ENCODE data around the gene AASDH. TPM values are rescaled to one million over a fixed set of nuclear protein-coding genes. Genes with fewer than 3 reads are reported as not detected.

AASDH gene
- total RNA-seq, 1 experiment from 2014 or later: 12.6 TPM

- TF ChIP-seq ZSCAN18 (CRISPR knock-in tag; IDR thresholded peaks at IDR 0.05) (no peak), ATF1 (CRISPR knock-in tag; IDR thresholded peaks at IDR 0.05) (no peak), ATF3 (CRISPR knock-in tag; conservative IDR thresholded peaks at IDR 0.05) (no peak), CREB1 (CRISPR knock-in tag; IDR thresholded peaks at IDR 0.05) (no peak)
Measured at GRCh38 chr4:56409511-56410090, 22.3 kb upstream of the AASDH start (continued).

GRCh38 chr4:56408978-56409377 lies 21.7 kb upstream of the AASDH start:
- peak overlapping the region; percentile 78 for H3K27ac Mint-ChIP-seq
- ATAC-seq (no peak), DNase-seq (ENCODE audit: low spot score) (no peak)
- H3K27me3 Mint-ChIP-seq (ENCODE audit: low read depth): no peaks in the 10 kb centered on the region
- H3K4me3 Mint-ChIP-seq: no peak overlapping the region
- H3K4me1 Mint-ChIP-seq: peaks cover 47% of the 10 kb centered on the region
- H3K9me3 Mint-ChIP-seq: no peaks in the 10 kb centered on the region
- peaks cover 36% of the 10 kb centered on the region for H3K36me3 Mint-ChIP-seq
- CTCF ChIA-PET: interaction anchor here (0.6 to 1.6 kb wide), 4 partner anchors 10 to 249 kb away, joined by 3 to 10 read pairs (median 3); partner anchors contain the start of genes PAICS and PPAT
- TF ChIP-seq FOXP4 (CRISPR knock-in tag; IDR thresholded peaks at IDR 0.05) (no peak), USF2 (CRISPR knock-in tag; IDR thresholded peaks at IDR 0.05) (no peak), ZMAT4 (CRISPR knock-in tag; IDR thresholded peaks at IDR 0.05) (no peak), ZNF263 (CRISPR knock-in tag; IDR thresholded peaks at IDR 0.05; ENCODE audit: low read depth) (no peak)
- POLR2A ChIA-PET: interaction anchor here (0.6 to 3.1 kb wide), 2 partner anchors 26 to 27 kb away, joined by 3 to 23 read pairs; partner anchors contain the start of genes PAICS and PPAT

- ChIA-PET CTCF (no interaction called here), POLR2A (interaction anchor here (1.2 kb wide), 1 partner anchor 19 kb away, joined by 6 read pairs; the partner anchor contains the start of gene AASDH)
- Mint-ChIP-seq H3K4me3 (no peak overlapping the region), H3K9me3 (no peaks in the 10 kb centered on the region), H3K4me1 (peaks cover 42% of the 10 kb centered on the region), H3K36me3 (peaks cover 51% of the 10 kb centered on the region), H3K27me3 (ENCODE audit: low read depth) (no peaks in the 10 kb centered on the region), H3K27ac (peak overlapping the region; percentile 78)
- DNase-seq (ENCODE audit: low spot score): no peak
- no peak for ATAC-seq
- TF ChIP-seq CBFB (CRISPR knock-in tag; IDR thresholded peaks at IDR 0.05; ENCODE audit: low read depth): no peak
- no peak for TF ChIP-seq ZNF317 (CRISPR knock-in tag; IDR thresholded peaks at IDR 0.05; ENCODE audit: borderline replicate concordance, low read depth)
- no peak for TF ChIP-seq PRDM15 (CRISPR knock-in tag; IDR thresholded peaks at IDR 0.05)
- TF ChIP-seq ZNF232 (CRISPR knock-in tag; IDR thresholded peaks at IDR 0.05): no peak
- no peak for TF ChIP-seq KAT7 (CRISPR knock-in tag; IDR thresholded peaks at IDR 0.05; ENCODE audit: borderline replicate concordance)
- TF ChIP-seq FOXP4 (CRISPR knock-in tag; IDR thresholded peaks at IDR 0.05): no peak
- TF ChIP-seq MLX (CRISPR knock-in tag; IDR thresholded peaks at IDR 0.05): no peak
- TF ChIP-seq OVOL2 (CRISPR knock-in tag; IDR thresholded peaks at IDR 0.05; ENCODE audit: borderline replicate concordance): no peak
- TF ChIP-seq FOXP1 (CRISPR knock-in tag; IDR thresholded peaks at IDR 0.05; ENCODE audit: borderline replicate concordance): no peak
- no peak for TF ChIP-seq ETV6 (CRISPR knock-in tag; IDR thresholded peaks at IDR 0.05)
- no peak for TF ChIP-seq GABPB1 (CRISPR knock-in tag; IDR thresholded peaks at IDR 0.05)
Measured at GRCh38 chr4:56406151-56406550, 18.9 kb upstream of the AASDH start.
